ENCODE results near the gene EMC1.
"Not testable (repeated sequence)": the region's sequence is repeated elsewhere in the genome, so short reads cannot be mapped to it uniquely, and the experiment has no call there.

EMC1 gene

DNA sequence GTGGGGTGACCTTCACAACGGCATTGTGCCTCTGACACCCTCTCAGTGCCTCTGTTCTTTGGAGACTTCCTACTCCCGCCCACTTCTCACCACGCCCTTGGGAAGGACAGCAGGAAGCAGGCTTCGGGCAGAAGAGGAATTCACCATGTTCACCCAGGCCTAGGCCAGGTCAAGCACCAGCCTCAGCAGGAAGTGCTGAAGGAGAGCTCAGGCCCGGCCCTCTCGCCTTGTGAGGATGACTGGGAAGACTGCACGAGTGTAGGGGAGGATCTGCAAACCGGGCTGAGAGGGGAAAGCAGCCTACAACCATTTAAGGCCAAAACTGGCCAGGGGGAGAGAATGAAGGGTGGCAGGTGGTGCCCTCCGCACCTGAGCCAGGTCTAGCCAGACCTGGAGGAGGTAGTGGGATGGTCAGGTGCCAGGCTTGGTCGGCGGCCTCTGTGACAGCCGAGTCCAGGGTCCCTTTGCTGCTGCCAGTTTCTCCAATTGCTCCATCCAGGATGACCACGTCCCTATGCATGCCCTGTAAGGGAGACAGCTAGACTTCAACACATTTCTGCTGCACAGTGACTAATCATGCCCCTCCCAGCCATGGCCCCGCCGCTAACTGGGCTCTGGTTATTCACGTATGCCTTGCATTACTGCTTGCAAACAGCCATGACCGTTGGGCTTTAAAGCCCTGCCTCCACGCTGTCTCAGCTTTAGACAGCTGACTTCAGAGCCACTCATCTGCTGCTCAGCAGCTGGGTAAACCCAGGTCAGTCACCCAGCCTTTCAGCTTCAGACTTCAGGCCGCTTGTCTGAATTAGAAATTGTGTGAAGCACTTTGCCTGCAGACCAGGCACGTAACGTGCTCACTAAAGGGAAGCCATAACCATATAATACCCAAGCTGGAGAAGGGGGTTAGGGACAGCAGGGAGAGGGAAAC lies 9.2 kb upstream of the EMC1 start:
- DNase-seq: no peak

DNA sequence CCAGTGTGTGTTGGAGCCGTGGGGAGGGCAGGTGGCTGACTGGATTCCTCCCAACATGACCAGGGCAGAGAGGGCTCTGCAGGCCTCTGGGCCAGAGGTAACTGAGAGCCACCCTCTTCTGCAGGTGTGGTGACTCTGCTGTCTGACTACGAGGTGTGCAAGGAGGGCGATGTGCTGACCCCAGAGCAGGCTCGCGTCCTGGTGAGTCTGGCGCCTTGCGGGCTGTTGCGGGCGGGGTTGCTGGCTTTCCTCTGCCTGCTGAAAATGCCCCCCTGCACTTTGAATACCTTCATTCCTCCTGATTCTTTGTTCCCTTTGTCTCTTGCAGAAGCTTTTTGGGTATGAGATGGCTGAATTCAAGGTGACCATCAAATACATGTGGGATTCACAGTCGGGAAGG lies 7.0 kb upstream of the EMC1 start:
- no peak for DNase-seq

DNA sequence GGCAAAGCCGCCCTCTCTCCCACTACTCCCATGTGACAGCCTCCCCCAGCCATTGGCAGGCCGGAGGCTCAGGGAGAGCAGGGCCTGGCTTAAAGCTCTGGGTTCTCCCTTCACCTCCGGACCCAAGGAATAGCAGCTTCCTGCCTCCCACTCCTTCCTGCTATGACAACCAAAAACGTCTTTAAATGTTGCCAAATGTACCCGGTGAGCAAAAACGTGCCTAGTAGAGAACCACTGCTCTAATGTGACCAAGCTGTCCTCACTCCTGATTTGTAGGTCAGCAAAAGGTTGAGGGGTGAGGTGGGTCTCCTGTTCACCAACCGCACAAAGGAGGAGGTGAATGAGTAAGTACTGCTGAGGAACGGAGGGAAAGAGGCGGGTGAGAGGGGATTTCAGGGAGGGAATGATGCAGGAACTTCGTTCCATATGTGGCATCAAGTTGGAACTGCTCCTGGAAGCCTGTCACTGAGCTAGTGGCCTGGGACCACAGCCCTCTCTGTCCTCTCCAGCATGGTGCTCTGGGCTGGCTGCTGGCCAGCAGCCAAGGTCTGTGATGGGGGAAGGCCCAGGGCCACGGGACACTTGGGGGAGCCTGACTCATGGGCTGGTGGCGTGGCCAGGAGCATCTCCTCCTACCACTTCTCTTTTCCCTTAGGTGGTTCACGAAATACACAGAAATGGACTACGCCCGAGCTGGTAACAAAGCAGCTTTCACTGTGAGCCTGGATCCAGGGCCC lies 6.0 kb upstream of the EMC1 start:
- DNase-seq: no peak

DNA sequence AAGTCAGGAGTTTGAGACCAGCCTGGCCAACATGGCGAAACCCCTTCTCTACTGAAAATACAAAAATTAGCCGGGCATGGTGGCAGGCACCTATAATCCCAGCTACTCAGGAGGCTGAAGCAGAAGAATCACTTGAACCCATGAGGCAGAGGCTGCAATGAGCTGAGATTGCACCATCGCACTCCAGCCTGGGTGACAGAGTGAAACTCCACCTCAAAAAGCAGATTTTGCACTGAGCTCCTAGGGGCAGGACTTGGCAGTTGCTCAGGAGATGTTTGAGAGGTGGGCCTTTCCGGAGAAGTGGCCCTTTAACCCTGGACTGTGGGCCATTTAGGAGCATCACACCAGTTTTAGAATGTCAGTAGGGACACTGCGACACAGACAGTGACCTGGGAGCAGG lies 5.0 kb upstream of the EMC1 start:
- not testable (repeated sequence) for DNase-seq

DNA sequence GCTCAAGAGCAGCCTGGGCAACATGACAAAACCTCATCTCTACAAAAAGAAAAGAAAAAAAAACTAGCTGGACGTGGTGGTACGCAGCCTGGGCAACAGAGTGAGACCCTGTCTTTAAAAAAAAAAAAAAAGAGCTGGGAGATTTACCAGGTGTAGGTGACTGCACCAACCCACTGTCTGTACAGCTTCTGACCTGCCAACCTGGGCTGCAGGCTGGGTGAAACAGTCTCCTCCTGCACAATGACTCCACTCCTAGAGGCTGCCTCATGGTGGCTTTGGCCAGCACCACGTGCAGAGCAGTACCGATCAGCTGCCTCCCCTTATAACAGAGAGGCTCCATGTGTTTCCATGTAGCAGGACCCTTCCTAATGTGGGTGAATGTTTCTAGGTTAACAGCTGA lies 4.0 kb upstream of the EMC1 start:
- DNase-seq: no peak

DNA sequence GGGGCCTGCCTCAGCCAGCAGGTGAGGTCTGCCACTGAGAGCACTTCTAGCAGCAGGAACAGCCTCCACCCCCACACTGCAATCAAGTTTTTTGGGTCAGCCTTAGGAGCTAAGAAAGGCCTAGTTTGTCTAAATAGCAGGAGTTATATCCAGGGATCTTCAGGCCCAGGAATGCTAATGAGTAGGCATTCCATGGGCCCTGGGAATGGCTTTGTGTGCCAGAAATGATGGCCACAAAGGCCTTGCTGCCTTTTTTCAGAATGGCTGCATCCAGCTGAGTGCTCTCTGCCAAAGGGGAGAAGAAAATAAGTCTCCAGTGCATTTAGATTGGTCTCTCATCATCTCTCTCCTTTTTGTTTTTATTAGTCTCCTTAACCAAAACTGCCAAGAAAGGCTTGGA lies 3.1 kb upstream of the EMC1 start:
- DNase-seq: no peak

DNA sequence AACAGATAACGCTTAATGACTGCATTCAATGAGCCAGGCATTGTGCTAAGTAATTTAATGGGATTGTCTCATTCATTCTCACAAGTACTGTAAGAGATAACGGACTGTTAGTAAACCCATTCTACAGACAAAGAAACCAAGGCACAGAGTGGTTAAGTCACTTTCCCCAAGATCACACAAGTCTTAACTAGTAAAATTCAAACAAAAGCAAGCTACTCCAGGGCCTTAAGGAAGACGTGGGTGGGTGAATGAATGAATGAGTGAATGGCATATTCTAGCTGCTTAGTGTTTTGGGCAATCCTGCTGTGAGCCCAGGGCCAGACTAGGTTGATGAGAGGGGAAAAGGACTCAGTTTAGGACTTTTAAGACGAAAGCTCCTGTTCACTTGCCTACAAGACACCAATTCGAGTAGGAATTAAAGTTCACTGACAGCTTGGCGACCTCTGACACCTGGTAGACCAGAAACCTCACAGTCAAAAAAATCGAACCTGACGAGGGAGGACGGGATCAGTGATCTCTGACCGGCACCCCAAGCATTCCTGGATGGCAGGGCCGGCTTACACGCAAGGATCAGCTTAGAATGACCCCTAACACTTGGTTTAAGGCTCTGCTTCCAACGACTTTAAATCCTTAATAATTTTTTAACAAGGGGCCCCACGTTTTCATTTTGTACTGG lies 557 bp downstream of the EMC1 start:
- DNase-seq: no peak

DNA sequence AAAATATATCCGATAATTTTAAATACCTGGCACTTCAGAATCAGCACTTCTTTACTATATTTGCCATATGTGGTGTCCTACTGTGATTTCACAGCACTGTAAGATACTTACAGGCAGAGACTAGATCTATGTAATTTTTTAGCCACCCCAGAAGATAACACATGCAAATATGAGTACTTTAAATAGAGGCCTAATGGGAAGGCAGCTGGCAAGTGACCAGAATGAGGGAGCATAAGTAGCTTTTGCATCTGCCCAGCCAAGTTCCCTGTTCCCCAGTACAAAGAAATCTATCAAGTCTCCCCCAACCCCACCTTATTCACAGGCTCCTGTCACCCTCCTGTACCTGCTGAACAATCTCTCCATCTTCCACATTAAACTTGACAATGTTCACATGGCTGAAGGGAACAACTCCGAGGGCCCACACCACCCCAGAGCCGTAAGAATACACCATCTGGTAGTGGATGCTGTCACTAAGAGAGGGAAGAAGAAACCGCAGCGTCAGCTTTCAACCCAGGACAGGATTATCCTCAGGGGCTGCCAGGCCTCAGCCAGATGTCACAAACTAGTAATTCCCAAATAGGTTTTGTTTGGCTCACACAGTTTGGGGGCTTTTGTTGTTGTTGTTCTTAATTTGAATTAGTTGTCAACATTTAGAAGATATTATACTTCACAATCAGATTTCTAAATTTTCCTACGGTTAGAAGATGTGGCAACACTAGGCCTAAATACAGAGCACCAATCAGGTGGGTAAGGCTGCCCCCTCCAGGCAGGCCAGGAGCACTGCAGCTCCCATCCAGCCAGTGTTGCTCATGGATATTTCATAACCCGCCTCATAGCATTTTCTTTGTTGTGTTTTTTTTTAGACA lies 10.4 kb downstream of the EMC1 start:
- DNase-seq: no peak

DNA sequence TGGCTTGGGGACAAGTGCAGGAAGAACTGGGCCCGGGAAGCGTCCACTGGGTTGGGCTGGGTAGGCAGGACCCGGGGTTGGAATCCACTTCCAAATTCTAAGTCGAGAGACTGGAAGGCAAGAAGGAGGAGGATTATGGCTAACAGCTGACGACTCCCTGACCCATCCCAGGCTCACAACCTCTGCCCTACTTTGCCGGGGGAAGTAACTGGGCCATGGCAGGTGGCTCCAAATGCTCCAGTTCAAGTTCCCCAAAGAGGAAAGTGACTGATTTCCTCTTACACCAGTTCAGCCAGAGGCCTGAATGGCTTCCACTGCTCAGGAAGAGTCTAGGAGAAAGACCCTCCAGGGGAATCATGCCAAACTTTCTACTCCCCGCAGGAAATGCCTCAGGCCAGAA lies 11.4 kb downstream of the EMC1 start:
- no peak for DNase-seq

DNA sequence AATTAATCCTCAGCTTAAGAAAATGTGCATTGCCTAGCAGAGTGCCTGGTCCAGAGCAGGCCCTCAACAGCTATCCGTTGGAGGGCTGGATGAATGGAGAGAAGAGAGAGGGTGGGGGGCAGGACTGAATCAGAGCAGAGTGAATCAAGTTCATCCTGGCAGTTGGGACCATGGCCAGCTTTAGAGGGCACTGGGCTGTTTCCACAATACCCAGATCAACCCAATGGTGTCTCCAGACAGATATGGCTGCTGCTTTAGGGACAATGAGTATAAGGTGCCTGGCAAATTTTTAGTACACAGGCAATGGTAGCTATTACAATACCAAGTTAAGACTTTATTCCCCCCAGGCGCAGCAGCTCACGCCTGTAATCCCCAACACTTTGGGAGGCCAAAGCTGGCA lies 17.1 kb downstream of the EMC1 start:
- DNase-seq: no peak

DNA sequence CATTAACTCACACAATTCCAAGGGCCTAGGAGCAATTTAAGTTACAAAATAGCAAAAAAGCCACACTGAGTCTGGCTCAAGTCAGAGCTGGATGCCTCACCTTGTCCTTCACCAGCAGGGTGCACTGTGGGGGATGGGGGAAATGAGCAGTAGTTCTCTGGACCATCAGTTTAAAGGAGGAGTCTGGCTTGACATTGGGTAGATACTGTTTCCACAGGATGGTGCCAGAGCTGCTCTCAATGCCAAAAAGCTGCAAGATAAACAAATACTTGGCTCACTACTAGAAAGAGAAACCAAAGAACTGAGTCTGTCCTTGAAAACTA lies 18.8 kb downstream of the EMC1 start:
- no peak for DNase-seq

DNA sequence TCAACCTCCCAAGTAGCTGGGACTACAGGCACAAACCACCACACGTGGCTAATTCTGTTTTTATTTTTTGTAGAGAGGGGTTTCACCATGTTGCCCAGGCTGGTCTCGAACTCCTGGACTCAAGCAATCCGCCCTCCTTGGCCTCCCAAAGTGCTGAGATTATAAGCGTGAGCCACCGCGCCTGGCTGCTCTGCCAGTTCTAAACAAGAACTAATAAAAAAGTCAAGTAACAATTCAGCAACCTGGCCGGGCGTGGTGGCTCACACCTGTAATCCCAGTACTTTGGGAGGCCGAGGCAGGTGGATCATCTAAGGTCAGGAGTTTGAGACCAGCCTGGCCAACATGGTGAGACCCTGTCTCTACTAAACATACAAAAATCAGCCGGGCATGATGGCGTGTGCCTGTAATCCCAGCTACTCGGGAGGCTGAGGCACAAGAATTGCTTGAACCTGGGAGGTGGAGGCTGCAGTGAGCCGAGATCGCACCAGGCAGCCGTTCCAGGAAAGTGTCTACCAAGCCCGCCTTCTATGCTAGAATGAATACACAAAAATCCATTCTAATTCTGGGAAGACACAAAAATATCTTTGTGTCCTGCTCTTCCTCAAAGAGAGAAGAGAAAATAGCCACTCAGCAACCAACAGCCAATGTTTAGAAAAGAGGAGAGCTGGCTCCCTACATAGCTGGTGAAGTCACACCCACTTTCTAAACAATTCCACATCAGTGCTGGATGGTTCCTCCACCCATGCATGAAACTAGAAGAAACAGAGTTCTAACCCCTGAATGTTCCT lies 19.4 kb downstream of the EMC1 start:
- not testable (repeated sequence) for DNase-seq

DNA sequence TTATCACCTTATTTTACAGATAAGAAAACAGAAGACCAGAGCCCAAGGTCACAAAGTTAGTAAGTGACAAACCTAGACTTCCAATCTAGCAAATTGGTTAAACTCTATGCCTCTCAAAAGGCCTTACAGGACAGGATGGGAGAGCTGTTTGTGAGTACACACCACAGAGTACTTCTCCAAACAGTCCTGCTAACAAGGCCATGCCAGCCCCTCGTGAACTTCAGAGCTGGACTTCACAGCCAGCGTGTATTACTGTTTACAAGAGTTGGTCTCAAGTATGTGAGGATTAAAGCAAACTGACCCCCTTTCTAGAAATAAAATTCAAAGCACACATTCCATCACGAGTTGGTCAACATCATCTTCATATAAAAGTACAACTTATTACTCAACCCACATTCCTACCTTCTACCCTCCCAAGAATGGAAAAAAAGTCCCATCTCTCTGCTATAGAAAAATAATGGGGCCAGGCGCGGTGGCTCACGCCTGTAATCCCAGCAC lies 21.4 kb downstream of the EMC1 start:
- no peak for DNase-seq

DNA sequence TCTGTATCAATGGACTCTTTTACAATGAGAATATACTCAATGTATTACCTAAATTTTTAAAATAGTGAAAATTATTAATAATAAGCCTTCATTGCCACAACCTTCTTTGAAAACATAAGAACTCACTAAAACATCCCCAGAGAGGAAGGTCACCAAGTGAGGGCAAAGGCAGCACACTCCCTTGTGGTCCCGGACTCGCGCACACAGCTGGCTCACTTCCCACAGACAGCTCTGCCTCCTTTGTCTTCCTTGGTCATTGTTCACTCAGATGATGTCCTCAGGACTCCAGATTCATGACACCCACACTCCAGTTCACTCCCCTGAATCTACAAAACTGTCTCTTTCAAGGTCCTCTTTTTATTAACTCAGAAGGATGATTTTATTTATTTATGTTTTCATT lies 22.1 kb downstream of the EMC1 start:
- no peak for DNase-seq

DNA sequence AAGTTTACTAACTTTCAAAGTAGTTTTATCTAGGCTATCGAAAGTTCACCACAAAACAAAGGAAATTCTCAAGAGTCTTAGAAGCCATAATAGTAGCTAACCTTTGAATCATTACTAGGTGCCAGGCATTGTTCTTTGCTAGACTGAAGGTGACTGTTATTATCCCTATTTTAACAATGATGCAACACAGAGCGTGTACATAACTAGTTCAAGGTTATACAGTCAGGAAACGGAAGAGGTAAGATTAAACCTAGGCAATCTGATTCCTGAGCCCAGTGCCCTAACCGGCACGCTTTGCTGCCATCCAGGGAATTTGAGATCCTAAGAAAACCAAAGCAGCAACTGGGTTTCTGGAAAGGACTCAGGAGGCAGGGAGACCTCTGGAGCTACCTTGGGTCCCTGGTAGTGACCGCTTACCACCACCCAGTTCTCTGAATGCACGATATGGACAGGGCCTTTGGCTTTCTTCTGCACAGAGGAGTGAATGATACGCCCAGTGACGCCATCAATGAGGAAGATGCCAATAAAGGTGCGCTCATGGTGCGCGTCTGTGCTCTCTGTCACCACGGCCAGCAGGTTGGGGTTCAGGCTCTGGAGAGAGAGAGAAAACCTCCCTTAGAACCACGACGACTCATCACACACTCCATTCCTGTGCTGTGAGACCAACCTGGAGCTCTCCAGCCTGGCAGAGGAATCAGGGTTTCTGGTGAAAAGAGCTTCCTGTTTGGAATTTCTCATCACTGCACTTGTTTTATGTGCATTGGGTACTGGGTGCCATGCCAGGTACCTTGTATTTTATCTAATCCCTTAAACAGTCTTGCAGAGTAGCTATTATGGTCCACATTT lies 28.1 kb downstream of the EMC1 start:
- DNase-seq: no peak

DNA sequence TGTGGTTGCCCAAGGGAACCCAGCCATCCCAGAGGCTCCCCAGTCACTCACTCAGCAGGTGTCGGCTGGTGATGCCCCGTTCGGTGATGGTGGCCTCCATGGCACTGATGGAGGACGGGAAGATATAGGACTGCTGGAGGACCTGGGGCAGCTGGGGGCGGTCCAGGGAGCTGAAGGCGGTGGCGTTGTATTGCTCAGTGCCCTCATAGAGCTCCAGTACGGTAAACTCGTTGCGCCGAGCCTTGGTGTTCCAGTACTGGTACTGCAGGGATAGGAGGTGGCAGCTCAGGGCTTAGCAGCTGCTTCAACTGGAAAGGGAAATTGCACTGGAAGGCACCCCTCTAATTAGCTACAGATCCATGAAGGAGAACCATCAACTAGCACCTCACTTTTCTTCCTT lies 28.8 kb downstream of the EMC1 start:
- DNase-seq: no peak

DNA sequence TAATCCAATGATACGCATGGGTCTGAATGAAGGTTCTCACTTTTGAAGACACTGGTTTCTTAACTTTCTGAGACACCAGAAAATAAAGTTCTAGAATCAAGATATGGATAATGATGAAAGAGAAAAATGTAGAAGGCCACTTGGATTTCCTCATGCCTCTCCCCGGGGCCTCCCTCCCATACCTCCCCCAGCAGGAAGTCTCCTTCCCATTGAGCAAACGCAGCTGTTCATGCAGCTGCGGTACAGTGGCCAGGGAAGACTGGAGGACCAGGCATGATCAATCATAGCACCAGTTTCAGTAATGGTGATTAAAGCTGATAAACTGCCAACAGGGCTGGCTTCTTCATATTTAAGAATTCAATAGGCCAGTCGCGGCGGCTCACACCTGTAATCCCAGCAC lies 30.3 kb downstream of the EMC1 start:
- no peak for DNase-seq

DNA sequence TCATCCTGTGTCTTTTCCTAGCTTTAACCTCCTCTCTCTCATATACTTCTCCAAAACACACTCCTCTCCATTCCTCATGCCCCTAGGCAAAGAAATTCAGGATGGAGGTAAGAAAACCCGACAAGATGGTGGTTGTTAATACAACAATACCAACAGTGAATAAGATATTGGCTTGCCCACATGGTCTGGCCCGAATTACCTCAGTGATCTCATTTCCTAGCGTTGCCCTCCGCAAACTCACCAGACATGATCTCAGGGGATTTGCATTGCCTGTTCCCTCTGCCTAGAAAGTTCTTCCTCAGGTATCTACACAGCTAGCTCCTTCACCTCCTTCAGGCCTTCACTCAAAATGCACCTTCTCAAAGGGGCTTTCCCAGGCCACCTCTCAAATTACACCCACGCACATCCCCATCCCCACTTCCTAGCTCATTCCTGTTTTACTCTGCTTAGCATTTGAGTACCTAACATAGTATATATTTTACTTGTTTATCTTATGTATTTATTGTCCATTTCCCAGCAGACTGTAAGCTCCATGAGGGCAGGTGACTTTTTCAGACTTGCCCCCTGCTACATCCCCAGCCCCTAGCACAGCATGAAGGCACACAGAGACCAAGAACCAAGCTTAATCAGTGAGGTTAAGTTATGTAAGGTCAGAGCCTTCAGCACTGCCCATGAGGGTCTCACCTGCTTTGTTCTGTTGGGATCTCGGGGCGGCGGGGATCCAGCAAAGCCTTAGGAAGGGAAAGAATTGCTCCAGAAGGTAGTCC lies 31.1 kb downstream of the EMC1 start:
- no peak for DNase-seq

DNA sequence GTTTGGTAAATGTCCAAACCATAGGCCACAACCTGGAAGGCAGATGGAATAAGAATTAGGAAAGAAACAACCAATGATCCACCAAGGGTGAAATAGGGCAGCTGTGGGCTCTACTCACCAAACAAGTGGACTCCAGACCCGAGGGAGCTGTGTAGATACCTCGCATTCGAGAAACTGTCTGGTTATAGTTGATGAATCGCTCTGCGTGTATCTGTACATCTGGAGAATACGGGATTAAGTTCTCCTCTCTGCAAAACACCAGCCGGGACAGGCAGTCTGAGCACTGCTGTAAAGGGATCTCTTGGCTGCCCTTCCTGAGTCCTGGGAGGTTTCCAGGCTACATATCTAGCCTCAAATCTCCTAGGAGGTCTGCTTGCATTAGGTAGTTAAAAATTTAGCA lies 31.9 kb downstream of the EMC1 start:
- no peak for DNase-seq

DNA sequence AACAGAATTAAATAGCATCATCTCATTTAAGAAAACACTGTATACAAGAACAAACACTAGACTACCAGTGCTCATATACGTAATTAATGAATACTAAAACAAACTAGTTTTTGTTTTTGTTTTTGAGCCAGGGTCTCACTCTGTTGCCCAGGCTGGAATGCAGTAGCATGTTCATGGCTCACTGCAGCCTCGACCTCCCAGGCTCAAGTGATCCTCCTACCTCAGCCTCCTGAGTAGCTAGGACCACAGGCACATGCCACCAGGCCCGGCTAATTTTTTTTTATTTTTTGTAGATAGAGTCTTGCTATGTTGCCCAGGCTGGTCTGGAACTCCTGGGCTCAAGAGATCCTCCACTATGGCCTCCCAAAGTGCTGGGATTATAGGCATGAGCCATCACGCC lies 34.7 kb downstream of the EMC1 start:
- DNase-seq: not testable (repeated sequence)
